RWPE1 (cell line): ENCODE data around the gene SLIT3.

Source experiments
- CTCF ChIA-PET: fragments of 350-600 bp; sonication (Branson Sonifier 250); formaldehyde crosslinking; extraction: SDS; loops from one replicate; lab custom pipeline; 2021; lab: Yijun Ruan, JAX
- POLR2A ChIA-PET: fragments of 400-600 bp; formaldehyde crosslinking; extraction: SDS; loops from one replicate; lab custom pipeline; 2020; ENCODE audit warnings: antibody characterized with exemption; ENCODE audit not compliant: low non-redundant PET; lab: Yijun Ruan, JAX
- DNase-seq: peaks from one replicate; pipeline ENCODE4 v3.0.0; 2012; ENCODE audit warnings: low spot score
- H3K27ac ChIP-seq: fragments of 450-650 bp; 2 replicates; pipeline ENCODE4 v1.5.1; 2017
- TF ChIP-seq, protein P1 (sequence below): fragments of 450-650 bp; conservative IDR thresholded peaks from 2 replicates; pipeline ENCODE4 v1.5.1; 2017; ENCODE audit warnings: low read depth, mild to moderate bottlenecking

Gene SLIT3

DNA sequence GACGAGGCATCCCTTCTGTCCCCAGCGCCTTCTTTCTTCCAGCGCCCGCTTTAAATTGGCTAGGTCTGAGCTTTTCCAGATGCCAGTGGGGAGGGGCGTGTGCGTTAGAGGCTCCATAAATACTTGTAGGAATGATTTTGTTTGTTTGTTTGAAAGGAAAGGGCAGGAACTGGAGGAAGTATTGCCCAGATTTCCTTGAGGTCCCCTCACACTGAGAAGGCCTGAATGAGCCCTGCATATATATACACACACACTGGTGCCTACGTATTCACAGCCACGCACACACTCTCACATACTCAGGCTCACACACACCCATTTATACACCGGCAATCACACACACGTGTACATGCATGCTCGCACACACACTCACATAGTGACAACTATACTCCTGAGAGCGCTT, 1.0 kb upstream of the SLIT3 start:
- TF ChIP-seq, protein P1, sequence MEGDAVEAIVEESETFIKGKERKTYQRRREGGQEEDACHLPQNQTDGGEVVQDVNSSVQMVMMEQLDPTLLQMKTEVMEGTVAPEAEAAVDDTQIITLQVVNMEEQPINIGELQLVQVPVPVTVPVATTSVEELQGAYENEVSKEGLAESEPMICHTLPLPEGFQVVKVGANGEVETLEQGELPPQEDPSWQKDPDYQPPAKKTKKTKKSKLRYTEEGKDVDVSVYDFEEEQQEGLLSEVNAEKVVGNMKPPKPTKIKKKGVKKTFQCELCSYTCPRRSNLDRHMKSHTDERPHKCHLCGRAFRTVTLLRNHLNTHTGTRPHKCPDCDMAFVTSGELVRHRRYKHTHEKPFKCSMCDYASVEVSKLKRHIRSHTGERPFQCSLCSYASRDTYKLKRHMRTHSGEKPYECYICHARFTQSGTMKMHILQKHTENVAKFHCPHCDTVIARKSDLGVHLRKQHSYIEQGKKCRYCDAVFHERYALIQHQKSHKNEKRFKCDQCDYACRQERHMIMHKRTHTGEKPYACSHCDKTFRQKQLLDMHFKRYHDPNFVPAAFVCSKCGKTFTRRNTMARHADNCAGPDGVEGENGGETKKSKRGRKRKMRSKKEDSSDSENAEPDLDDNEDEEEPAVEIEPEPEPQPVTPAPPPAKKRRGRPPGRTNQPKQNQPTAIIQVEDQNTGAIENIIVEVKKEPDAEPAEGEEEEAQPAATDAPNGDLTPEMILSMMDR: no peak
- POLR2A ChIA-PET: no interaction called here
- DNase-seq: no peak
- CTCF ChIA-PET: interaction anchor here (0.6 to 2.0 kb wide), 9 partner anchors 9 to 369 kb away, joined by 3 to 12 read pairs (median 4); no protein-coding TSS in a partner anchor
- H3K27ac ChIP-seq: peak overlapping the region; percentile 59

DNA sequence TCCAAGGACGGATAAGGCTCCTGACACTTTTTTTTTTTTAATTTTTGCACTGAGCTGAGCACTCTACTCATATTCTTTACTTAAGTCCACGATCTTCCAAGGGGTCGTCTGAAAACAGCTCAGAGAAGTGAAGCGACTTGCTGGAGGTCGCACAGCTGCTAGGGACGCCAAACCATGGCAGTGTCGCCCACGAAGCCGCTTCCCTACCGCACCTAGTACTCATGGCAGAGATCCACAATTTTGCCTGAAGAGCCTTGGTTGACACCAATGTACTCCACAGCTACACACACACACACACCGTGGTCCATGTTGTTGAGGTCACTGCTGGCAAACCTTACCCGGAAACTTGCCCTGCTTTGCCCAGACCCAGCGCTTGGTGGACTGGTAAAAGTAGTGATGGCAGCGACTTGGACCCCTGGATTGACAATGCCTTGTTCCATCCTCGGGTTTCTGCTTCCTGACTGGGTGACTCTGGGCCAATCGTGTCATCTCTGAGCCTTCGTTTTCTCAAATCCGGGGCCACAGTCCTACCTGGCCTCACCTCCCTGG, 521 bp upstream of the SLIT3 start:
- ChIA-PET POLR2A (no interaction called here), CTCF (interaction anchor here (0.6 to 1.1 kb wide), 7 partner anchors 9 to 621 kb away, joined by 3 to 5 read pairs (median 3); no protein-coding TSS in a partner anchor)
- TF ChIP-seq, protein P1: no peak
- no peak for DNase-seq
- peak overlapping the region; percentile 59 for H3K27ac ChIP-seq

DNA sequence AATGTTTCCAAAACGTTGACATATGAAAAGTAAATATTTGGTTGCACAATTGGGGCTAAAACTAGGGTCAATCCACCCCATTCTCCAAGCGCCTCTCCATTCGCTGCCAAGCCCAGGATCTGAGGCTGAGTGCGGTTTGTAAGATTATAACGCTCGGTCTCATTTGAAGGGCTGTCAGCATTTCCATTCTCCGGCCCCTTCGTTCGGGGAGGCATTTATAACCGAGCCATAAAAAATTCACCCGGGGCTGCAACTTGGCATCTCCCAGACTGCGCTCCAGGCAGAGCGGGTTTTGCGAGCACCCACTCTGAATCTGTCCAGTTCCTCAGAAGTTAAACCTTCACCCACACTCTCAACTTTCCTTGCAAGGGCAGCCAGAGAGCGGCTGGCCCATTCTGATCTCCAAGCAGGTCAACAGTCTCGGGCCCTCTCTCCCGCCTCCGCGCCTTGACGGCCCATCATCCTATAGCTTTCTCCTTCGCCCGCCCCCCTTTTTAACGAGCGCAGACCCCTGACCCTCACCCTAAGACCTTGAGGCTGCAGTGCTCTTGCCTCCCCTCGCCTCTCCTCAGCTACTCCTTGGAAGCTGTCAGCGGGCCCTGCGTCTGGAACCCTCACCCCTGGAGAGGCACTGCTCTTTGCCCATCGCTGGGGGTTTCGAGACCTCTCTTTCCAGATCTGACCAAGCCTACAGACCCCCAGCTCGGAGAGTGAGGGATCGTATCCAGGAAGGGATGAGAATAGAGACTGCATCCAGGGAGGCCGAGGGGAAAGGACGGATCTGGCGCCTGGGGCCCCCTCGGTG, 1.1 kb downstream of the SLIT3 start:
- ChIA-PET POLR2A (no interaction called here), CTCF (interaction anchor here (0.6 to 1.1 kb wide), 2 partner anchors 40 to 312 kb away, joined by 3 to 5 read pairs; no protein-coding TSS in a partner anchor)
- peak overlapping the region; percentile 59 for H3K27ac ChIP-seq
- TF ChIP-seq, protein P1: no peak
- no peak for DNase-seq

DNA sequence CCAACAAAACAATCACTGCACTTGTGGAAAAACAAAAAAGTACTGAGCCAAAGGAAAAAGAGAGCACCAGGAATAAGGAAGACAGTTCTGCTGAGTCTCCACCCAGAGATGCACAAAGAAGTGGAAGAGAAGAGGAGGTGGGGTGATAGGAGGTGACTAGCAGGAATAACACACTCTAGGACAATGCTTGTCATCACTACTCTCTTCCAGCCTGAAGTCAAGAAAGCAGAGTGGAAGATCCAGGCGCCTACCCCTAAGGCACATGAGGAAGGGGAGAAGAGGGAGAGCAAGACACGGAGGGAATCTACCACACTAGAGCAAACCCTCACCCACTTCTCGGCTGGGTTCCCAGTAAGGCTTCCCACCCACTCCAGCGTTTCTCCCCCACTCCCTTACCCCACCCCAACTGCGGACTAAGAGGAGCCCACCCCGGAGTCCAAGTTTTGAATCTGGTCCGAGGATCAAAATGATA, 1.7 kb downstream of the SLIT3 start:
- DNase-seq: no peak
- ChIA-PET CTCF (no interaction called here), POLR2A (no interaction called here)
- peak overlapping the region; percentile 59 for H3K27ac ChIP-seq
- TF ChIP-seq, protein P1: no peak

DNA sequence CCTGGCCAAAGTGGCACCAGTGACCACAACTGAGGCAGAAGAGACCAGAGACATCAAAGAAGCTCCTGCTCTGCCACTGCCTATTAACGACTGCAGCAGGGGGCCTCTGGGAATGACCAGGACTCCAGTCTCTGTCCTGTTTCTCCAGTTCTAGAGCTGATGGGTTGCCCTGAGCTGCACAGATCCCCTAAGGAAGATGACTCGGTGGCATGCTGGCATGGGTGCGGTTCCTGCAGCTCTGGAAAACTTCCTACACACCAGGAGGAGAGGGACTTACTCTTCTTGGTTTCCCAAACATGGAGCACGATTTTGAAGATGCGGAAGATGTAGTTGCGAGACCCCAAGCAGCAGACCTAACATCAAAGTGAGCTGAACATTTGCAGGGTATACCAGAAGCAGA, 2.7 kb downstream of the SLIT3 start:
- ChIA-PET CTCF (interaction anchor here (0.7 kb wide), 1 partner anchor 110 kb away, joined by 3 read pairs; no protein-coding TSS in a partner anchor), POLR2A (no interaction called here)
- TF ChIP-seq, protein P1: no peak
- no peak for DNase-seq
- H3K27ac ChIP-seq: no peak overlapping the region

DNA sequence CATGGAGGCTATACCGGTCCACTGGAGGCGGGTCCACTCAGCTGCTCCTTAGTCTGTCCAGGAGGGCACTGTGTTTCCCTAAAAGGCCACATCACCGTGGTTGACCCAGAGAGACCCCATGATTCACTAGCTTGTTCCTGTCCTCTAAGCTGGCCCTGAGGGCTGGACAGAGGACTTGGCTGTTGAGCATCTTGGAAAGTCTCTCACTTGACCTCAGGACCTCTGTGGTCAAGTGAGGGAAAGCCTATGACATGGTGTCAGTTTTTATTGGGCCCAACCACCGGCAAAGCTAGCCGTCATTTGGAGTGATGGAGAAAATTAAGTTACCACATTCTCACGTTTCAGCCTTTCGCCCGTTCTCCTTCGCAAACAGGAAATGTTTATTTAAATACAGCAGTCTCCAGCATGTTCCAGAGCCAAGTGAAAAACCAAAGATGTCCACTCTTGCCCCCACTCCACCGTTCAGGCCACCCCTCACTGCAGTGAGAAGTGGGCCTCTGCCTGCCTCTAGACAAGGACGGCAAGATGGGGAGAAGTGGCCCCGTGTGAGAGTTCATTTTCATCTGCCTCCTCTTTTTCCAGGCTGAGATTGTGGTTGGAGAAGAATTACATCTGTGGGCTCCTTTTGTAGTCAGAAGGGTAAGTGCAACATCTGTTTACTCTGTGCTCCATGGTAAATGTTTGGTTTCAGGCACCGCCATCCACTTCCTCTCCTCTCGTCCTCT, 4.4 kb downstream of the SLIT3 start:
- ChIA-PET CTCF (no interaction called here), POLR2A (no interaction called here)
- TF ChIP-seq, protein P1: no peak
- H3K27ac ChIP-seq: no peak overlapping the region
- DNase-seq: no peak
